Activated T-cell treated with anti-CD3 and anti-CD28 coated beads, Interleukin-2, amount 50 U/mL, for 1 hour (primary cell): ENCODE results near the gene FOXD4L4.
"Not testable (repeated sequence)": the region's sequence is repeated elsewhere in the genome, so short reads cannot be mapped to it uniquely, and the experiment has no call there.

Experiments used
- DNase-seq: peaks from one replicate; pipeline ENCODE4 v3.0.0-alpha.2; 2020

The FOXD4L4 gene

GRCh38 chr9:65737096-65737564, at the start of gene FOXD4L4:
FOXD4L4 (plus strand) TSS chr9:65737146; CDS start chr9:65737146, 0 bp downstream.
- DNase-seq = not testable (repeated sequence)

- not testable (repeated sequence) for DNase-seq
Observed at GRCh38 chr9:65703550-65703949, 33.4 kb upstream of the FOXD4L4 start.

- not testable (repeated sequence) for DNase-seq
Observed at GRCh38 chr9:65714445-65714844, 22.5 kb upstream of the FOXD4L4 start.

GRCh38 chr9:65738133-65738532, 1.2 kb downstream of the FOXD4L4 start:
- not testable (repeated sequence) for DNase-seq
